ENCODE results near the gene CABP7. TPM values are rescaled to one million over a fixed set of nuclear protein-coding genes. Genes with fewer than 3 reads are reported as not detected.

CABP7 gene
- total and polyA plus RNA-seq, 2 experiments from 2014 or later, result 0.16 TPM; not detected in 1

DNA sequence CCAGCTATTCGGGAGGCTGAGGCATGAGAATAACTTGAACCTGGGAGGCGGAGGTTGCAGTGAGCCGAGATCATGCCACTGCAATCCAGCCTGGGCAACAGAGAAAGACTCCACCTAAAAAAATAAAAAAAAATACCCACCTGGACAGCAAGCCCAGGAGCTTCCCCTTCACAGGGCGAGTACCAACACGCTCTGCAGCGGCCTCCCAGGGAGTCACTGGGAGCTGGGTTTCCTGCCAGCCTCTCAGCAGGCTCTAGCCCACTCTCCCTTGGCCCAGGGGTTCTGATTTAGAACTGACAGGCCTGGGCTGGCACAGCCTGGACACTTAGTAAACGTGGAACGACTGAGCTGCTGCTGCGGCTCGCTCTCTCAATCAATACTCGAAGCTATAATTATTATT lies 2.0 kb upstream of the CABP7 start:
- no peak overlapping the region for H3K27ac ChIP-seq
- H3K79me2 ChIP-seq, result no peaks in the 10 kb centered on the region
- H3K36me3 ChIP-seq (replicated peaks; ENCODE audit: insufficient read depth, low read depth), result no peaks in the 10 kb centered on the region
- H4K20me1 ChIP-seq (ENCODE audit: insufficient read depth, poor library complexity, severe bottlenecking), result no peaks in the 10 kb centered on the region
- no peaks in the 10 kb centered on the region for H3K4me1 ChIP-seq (ENCODE audit: insufficient read depth)
- no peaks in the 10 kb centered on the region for H3K9me3 ChIP-seq (ENCODE audit: low read depth)
- WGBS (ENCODE audit: low lambda C conversion rate, missing lambda C conversion rate), result 90% methylated on average over 11 of the region's 11 CpGs
- TF ChIP-seq EZH2phosphoT487 (IDR thresholded peaks at IDR 0.05; ENCODE audit: low read depth, severe bottlenecking, unreplicated experiment), result no peak
- TF ChIP-seq, protein P1, sequence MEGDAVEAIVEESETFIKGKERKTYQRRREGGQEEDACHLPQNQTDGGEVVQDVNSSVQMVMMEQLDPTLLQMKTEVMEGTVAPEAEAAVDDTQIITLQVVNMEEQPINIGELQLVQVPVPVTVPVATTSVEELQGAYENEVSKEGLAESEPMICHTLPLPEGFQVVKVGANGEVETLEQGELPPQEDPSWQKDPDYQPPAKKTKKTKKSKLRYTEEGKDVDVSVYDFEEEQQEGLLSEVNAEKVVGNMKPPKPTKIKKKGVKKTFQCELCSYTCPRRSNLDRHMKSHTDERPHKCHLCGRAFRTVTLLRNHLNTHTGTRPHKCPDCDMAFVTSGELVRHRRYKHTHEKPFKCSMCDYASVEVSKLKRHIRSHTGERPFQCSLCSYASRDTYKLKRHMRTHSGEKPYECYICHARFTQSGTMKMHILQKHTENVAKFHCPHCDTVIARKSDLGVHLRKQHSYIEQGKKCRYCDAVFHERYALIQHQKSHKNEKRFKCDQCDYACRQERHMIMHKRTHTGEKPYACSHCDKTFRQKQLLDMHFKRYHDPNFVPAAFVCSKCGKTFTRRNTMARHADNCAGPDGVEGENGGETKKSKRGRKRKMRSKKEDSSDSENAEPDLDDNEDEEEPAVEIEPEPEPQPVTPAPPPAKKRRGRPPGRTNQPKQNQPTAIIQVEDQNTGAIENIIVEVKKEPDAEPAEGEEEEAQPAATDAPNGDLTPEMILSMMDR (IDR thresholded peaks at IDR 0.05; ENCODE audit: poor library complexity), result no peak
- TF ChIP-seq EZH2 (IDR thresholded peaks at IDR 0.05; ENCODE audit: borderline replicate concordance), result no peak
- H3K9me2 ChIP-seq (replicated peaks; ENCODE audit: insufficient read depth), result no peaks in the 10 kb centered on the region
- no peak for DNase-seq (ENCODE audit: low spot score)
- H3K4me3 ChIP-seq, result no peak overlapping the region
- H2AFZ ChIP-seq, result no peak overlapping the region
- H3K27me3 ChIP-seq, result peaks cover 44% of the 10 kb centered on the region
- H3K4me2 ChIP-seq, result no peak overlapping the region

DNA sequence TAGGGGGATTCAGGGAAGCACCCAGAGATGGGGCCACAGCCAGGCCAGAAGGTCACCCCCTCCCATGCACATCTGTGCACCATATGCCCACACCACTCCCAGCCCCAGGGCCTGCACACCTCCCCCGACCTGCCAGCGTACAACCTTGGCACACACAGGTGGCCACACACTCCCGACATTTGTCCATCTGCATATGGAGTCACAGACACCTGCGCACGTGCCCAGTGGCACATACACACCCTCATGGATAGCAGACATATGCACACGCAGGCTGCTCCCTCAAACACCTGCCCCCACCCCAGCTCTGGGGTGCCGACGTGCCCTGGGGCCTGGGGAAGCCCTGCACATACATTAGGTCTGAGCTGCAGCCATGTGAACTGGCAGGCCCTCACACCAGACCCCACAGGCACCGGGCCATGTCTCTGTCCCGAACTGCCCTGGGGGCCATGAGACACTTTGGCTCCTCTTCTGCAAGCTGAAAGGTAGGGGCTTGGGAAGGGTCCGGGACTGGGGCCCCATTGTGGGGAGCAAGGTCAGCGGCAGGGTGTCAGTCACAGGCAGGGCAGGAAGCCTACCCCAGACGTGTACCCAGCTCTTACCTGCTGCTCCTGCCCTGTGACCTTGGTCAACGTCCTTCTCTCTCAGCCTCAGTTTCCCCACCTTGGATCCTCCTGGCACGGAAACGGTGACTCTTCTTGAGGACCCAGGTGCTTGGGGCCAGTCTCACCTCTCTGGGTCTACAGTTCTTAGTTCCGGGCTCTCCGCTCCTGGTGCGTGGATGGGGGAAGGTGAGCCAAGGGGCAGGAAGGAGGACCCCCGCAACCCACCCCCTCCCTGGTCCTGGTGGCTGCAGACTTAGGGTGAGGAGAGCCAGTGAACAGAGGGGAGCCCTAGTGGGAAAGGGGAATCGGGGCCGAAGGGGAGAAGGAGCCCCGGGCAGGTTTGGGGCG lies 579 bp upstream of the CABP7 start:
- TF ChIP-seq EZH2 (IDR thresholded peaks at IDR 0.05; ENCODE audit: borderline replicate concordance), result peak; percentile 66
- TF ChIP-seq, protein P1 (IDR thresholded peaks at IDR 0.05; ENCODE audit: poor library complexity), result no peak
- Histone ChIP-seq H3K4me2 (peak overlapping the region; percentile 84), H4K20me1 (ENCODE audit: insufficient read depth, poor library complexity, severe bottlenecking) (no peaks in the 10 kb centered on the region), H3K27ac (no peak overlapping the region), H3K4me1 (ENCODE audit: insufficient read depth) (no peaks in the 10 kb centered on the region), H3K4me3 (no peak overlapping the region), H3K79me2 (no peaks in the 10 kb centered on the region), H3K27me3 (peaks cover 47% of the 10 kb centered on the region), H2AFZ (no peak overlapping the region), H3K36me3 (replicated peaks; ENCODE audit: insufficient read depth, low read depth) (no peaks in the 10 kb centered on the region), H3K9me2 (replicated peaks; ENCODE audit: insufficient read depth) (no peaks in the 10 kb centered on the region), H3K9me3 (ENCODE audit: low read depth) (no peaks in the 10 kb centered on the region)
- 60% methylated on average over 22 of the region's 24 CpGs for WGBS (ENCODE audit: low lambda C conversion rate, missing lambda C conversion rate)
- no peak for DNase-seq (ENCODE audit: low spot score)

DNA sequence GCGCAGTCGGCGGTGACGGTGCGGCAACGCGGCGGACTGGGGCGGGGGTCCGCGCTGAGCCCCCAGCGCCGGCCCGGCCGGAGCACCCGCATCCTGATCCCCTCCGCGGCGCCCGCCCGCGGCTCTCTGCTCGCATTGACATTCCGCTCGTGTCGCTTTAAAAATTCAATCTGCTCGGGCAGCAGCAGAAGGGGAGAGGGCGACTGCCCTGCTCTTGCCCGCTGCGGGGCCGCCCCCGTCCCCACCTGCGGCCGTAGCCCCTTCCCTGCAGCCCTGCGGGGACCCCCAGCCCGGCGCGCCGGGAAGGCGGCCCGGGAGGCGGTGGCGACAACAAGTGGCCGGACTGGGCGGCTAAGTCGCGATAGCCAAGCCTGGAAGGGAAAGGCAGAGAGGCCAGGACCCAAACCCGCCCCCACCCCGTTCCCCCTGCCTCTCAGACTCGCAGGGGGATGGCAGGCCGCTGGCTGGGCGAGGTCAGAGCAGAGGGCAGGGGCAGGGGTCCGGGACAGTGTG lies 1.1 kb downstream of the CABP7 start:
- Histone ChIP-seq H3K9me3 (ENCODE audit: low read depth) (no peaks in the 10 kb centered on the region), H4K20me1 (ENCODE audit: insufficient read depth, poor library complexity, severe bottlenecking) (no peaks in the 10 kb centered on the region), H3K36me3 (replicated peaks; ENCODE audit: insufficient read depth, low read depth) (no peaks in the 10 kb centered on the region), H3K4me2 (peak overlapping the region; percentile 84), H3K79me2 (no peaks in the 10 kb centered on the region), H3K27ac (no peak overlapping the region), H3K4me3 (no peak overlapping the region), H2AFZ (no peak overlapping the region), H3K4me1 (ENCODE audit: insufficient read depth) (no peaks in the 10 kb centered on the region), H3K9me2 (replicated peaks; ENCODE audit: insufficient read depth) (no peaks in the 10 kb centered on the region), H3K27me3 (peaks cover 47% of the 10 kb centered on the region)
- WGBS (ENCODE audit: low lambda C conversion rate, missing lambda C conversion rate), result 6% methylated on average over 30 of the region's 53 CpGs
- DNase-seq (ENCODE audit: low spot score), result no peak
- TF ChIP-seq EZH2phosphoT487 (IDR thresholded peaks at IDR 0.05; ENCODE audit: low read depth, severe bottlenecking, unreplicated experiment) (no peak), EZH2 (IDR thresholded peaks at IDR 0.05; ENCODE audit: borderline replicate concordance) (peak; percentile 96)
- TF ChIP-seq, protein P1 (IDR thresholded peaks at IDR 0.05; ENCODE audit: poor library complexity), result no peak
